Progenitor cell of endocrine pancreas (in vitro differentiated cells): ENCODE measurements around the gene SERPINB8. TPM values are rescaled to one million over a fixed set of nuclear protein-coding genes. Genes with fewer than 3 reads are reported as not detected.

Experiments used
- DNase-seq: peaks from one replicate; pipeline ENCODE4 v3.0.0; 2021; ENCODE audit warnings: low spot score; ENCODE audit not compliant: unreplicated experiment
- H3K27ac Mint-ChIP-seq: 2 replicates; pipeline ENCODE4 v1.8.0; 2021; ENCODE audit warnings: mild to moderate bottlenecking, moderate library complexity, mixed read lengths
- H3K27me3 Mint-ChIP-seq: 2 replicates; pipeline ENCODE4 v1.8.0; 2021; ENCODE audit warnings: mixed read lengths
- H3K36me3 Mint-ChIP-seq: 2 replicates; pipeline ENCODE4 v1.8.0; 2022; ENCODE audit warnings: mixed read lengths; ENCODE audit not compliant: insufficient read depth
- H3K4me1 Mint-ChIP-seq: 2 replicates; pipeline ENCODE4 v1.8.0; 2021; ENCODE audit warnings: low read depth, mixed read lengths
- H3K4me3 Mint-ChIP-seq: 2 replicates; pipeline ENCODE4 v1.8.0; 2021; ENCODE audit warnings: low read depth, mild to moderate bottlenecking, moderate library complexity, mixed read lengths
- H3K9me3 Mint-ChIP-seq: 2 replicates; pipeline ENCODE4 v1.8.0; 2021; ENCODE audit warnings: low read depth, mixed read lengths
- total RNA-seq: library from RNA; stranded (reverse); gene quantifications from 2 replicates; pipeline ENCODE4 v1.2.1, GENCODE V29; 2021
- TF ChIP-seq, protein P1 (sequence below): fragments of 200-600 bp; sonication (generic); IDR thresholded peaks from one replicate; pipeline ENCODE4 v1.5.0; 2021; ENCODE audit warnings: antibody characterized with exemption, mild to moderate bottlenecking; ENCODE audit not compliant: unreplicated experiment

Gene SERPINB8
- total RNA-seq, 1 donor from 2014 or later, result 3.1 TPM

DNA sequence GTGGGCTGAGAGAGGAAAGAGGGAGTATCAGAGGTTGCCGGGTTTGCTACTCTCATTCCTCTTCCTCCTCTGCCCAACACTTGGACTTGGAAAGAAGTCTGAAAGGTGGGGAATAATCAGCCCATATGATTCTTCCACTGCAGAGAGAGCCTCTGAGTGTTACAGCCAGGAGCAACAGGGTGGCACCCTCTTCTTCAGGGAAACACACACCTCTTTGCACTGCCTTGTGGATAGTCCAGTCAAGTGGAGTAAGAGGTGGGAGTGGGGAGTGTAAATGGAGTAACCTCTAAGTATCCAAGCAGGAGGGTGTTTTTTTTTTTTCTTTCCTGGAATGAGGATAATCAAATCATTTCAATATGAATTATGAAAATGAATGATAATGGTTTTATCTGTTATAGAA is 9.0 kb upstream of the SERPINB8 start:
- Mint-ChIP-seq H3K4me1 (no peaks in the 10 kb centered on the region), H3K36me3 (no peaks in the 10 kb centered on the region), H3K27ac (no peak overlapping the region), H3K27me3 (peaks cover 3% of the 10 kb centered on the region), H3K9me3 (no peaks in the 10 kb centered on the region), H3K4me3 (no peak overlapping the region)
- TF ChIP-seq, protein P1, sequence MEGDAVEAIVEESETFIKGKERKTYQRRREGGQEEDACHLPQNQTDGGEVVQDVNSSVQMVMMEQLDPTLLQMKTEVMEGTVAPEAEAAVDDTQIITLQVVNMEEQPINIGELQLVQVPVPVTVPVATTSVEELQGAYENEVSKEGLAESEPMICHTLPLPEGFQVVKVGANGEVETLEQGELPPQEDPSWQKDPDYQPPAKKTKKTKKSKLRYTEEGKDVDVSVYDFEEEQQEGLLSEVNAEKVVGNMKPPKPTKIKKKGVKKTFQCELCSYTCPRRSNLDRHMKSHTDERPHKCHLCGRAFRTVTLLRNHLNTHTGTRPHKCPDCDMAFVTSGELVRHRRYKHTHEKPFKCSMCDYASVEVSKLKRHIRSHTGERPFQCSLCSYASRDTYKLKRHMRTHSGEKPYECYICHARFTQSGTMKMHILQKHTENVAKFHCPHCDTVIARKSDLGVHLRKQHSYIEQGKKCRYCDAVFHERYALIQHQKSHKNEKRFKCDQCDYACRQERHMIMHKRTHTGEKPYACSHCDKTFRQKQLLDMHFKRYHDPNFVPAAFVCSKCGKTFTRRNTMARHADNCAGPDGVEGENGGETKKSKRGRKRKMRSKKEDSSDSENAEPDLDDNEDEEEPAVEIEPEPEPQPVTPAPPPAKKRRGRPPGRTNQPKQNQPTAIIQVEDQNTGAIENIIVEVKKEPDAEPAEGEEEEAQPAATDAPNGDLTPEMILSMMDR, result no peak
- no peak for DNase-seq

DNA sequence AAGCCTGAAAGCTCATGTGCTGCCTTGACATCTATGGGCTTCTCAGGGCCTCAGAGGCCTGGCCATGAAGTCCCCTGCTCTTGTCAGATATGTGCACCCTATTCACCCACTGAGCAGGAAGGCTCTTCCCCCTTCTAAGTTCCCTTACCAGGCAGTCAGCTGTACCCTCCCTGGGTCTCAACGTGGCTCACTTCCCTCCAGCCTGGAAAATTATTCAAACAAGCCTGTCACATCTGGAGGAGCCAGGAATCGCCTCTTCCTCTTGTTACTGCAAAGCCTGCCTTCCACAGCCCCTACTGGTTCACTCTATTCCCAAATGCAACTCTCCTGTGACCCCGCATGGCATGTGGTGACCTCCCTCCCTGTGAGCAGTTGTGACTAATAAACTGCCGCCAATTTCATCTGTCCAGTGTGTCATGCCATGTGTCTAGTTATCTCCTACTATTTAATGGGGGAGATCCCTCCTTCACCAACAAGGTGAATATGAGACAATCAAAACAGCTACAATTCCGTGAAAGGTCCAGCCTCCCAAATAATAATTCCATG is 8.4 kb upstream of the SERPINB8 start:
- Mint-ChIP-seq H3K4me3 (no peak overlapping the region), H3K36me3 (no peaks in the 10 kb centered on the region), H3K27me3 (peaks cover 4% of the 10 kb centered on the region), H3K4me1 (no peaks in the 10 kb centered on the region), H3K27ac (no peak overlapping the region), H3K9me3 (no peaks in the 10 kb centered on the region)
- DNase-seq, result no peak
- TF ChIP-seq, protein P1, result no peak

DNA sequence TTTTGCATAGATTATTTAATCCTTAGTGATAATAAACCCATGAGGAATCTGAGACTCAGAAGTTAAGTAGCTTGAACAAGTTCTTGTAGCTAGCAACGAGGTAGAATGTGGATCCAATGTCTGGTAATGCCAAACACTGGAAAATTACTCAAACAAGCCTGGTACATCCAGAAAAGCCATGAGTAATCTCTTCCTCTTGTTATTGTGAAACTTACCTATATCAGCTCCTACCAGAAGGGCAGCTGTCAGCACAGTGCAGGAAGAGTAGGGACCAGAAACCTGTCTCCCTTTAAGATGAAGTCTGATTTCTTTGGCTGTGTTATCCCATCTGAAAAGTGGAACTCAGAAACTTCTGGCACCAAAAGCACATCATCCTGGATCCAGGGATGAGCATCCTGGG is 7.7 kb upstream of the SERPINB8 start:
- DNase-seq, result no peak
- Mint-ChIP-seq H3K4me1 (no peaks in the 10 kb centered on the region), H3K4me3 (no peak overlapping the region), H3K36me3 (no peaks in the 10 kb centered on the region), H3K27me3 (peaks cover 7% of the 10 kb centered on the region), H3K27ac (no peak overlapping the region), H3K9me3 (no peaks in the 10 kb centered on the region)
- TF ChIP-seq, protein P1, result no peak

DNA sequence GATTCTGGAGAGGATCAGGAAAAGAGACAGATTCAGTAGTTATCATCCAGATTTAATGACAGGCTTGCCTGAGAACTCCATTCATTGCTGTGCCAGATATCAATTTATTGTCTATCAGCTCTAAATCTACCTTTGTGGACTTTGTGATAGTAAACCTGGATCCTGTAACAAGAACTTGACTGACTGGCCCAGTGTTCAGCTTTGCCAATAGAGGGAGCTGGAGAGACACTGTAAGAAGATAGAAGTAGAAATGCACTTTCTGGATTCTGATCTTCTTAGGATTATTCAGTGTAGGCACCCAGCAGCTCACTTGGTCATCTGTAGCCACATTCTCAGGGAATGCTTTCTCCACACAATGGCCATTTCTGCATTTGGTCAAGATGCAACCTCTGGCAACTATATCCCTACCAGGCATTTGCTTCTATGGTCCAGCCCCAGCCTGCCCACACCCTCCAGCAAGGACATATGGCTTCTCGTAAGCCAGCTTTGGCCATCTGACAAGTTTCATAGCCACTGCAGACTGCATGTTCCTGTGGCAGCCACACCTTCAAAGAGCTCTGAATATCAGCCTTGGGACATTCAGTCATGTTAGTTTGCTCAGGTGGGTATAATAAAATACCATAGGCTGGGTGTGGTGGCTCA is 6.1 kb upstream of the SERPINB8 start:
- Mint-ChIP-seq H3K36me3 (no peaks in the 10 kb centered on the region), H3K9me3 (no peaks in the 10 kb centered on the region), H3K4me1 (no peaks in the 10 kb centered on the region), H3K27ac (no peak overlapping the region), H3K4me3 (no peak overlapping the region), H3K27me3 (peaks cover 7% of the 10 kb centered on the region)
- DNase-seq, result no peak
- TF ChIP-seq, protein P1, result peak; percentile 70

DNA sequence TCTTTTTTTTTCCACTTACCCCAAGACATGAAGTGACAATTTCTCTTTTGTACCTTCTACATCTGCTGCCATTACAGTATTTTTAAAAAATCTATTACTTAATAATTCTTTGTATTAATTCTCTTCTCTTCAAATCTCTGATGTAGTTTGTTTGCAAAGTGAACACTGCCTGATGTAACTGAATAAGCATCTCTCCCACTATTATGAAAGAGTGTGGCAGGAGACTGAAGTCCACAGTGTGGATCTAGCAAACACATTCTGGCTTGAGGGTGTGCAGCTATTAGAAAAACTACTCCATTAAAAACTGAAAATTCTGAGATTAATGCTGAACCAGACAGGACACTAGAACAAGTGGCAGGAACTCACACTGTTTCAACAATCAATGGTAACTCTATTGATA is 5.0 kb upstream of the SERPINB8 start:
- H3K4me3 Mint-ChIP-seq, result no peak overlapping the region
- no peaks in the 10 kb centered on the region for H3K36me3 Mint-ChIP-seq
- no peaks in the 10 kb centered on the region for H3K9me3 Mint-ChIP-seq

More for the DNA sequence above, 5.0 kb upstream of the SERPINB8 start:
- H3K4me1 Mint-ChIP-seq, result peaks cover 11% of the 10 kb centered on the region
- TF ChIP-seq, protein P1, result no peak
- peaks cover 7% of the 10 kb centered on the region for H3K27me3 Mint-ChIP-seq
- H3K27ac Mint-ChIP-seq, result no peak overlapping the region
- no peak for DNase-seq
